Stimulated activated CD8-positive, alpha-beta memory T cell treated with anti-CD3 and anti-CD28 coated beads, Interleukin-7, amount 100 ng/mL, for 1 hour (primary cell): ENCODE data around the gene CASTOR1.
A peak's percentile ranks its signal among the peaks of the same experiment; 100 is the strongest.

Source experiments
- DNase-seq, 2 donors: peaks; one replicate each; pipeline ENCODE4 v3.0.0-alpha.2; 2020; ENCODE audit warnings: low read depth in 2 of 2

The CASTOR1 gene

GRCh38 chr22:30285176-30285845 is 4.0 kb downstream of the CASTOR1 start:
- DNase-seq, result no peak

- DNase-seq, result no peak
Observed at GRCh38 chr22:30284666-30285065, 4.6 kb downstream of the CASTOR1 start.

GRCh38 chr22:30284172-30284571 is 5.1 kb downstream of the CASTOR1 start:
- no peak for DNase-seq

- no peak for DNase-seq
Observed at GRCh38 chr22:30283342-30283741, 6.0 kb downstream of the CASTOR1 start.

GRCh38 chr22:30282616-30283046 is 6.7 kb downstream of the CASTOR1 start:
- DNase-seq, result no peak

GRCh38 chr22:30280505-30280904 is 8.8 kb downstream of the CASTOR1 start:
- no peak for DNase-seq

GRCh38 chr22:30279932-30280331 is 9.4 kb downstream of the CASTOR1 start:
- no peak for DNase-seq

GRCh38 chr22:30279046-30279788 is 10.1 kb downstream of the CASTOR1 start:
- DNase-seq, result no peak

- DNase-seq, result no peak
Observed at GRCh38 chr22:30277547-30278344, 11.6 kb downstream of the CASTOR1 start.

- no peak for DNase-seq
Observed at GRCh38 chr22:30276039-30276438, 13.3 kb downstream of the CASTOR1 start.

GRCh38 chr22:30275625-30276024 is 13.7 kb downstream of the CASTOR1 start:
- DNase-seq, result no peak

GRCh38 chr22:30274437-30274812 is 14.9 kb downstream of the CASTOR1 start:
- DNase-seq, result no peak

GRCh38 chr22:30273711-30274436 is 15.4 kb downstream of the CASTOR1 start:
- no peak for DNase-seq

- no peak for DNase-seq
Observed at GRCh38 chr22:30272781-30273601, 16.3 kb downstream of the CASTOR1 start.

GRCh38 chr22:30270832-30271231 is 18.5 kb downstream of the CASTOR1 start:
- DNase-seq, result no peak

GRCh38 chr22:30268331-30268730 is 21.0 kb downstream of the CASTOR1 start:
- no peak for DNase-seq

GRCh38 chr22:30267382-30268302 is 21.7 kb downstream of the CASTOR1 start:
- no peak for DNase-seq

- DNase-seq, result peak; percentile 49 to 51
Observed at GRCh38 chr22:30266445-30267381, 22.6 kb downstream of the CASTOR1 start, which contains the start of gene OSM. OSM (minus strand) TSS chr22:30266851; CDS start chr22:30266799, 52 bp downstream.
